A172 (cell line): Measurements from ENCODE around the gene RNH1. TPM values are rescaled to one million over a fixed set of nuclear protein-coding genes. Genes with fewer than 3 reads are reported as not detected.

Experiments
- DNase-seq: peaks from one replicate; pipeline ENCODE4 v3.0.0-alpha.2; 2015; ENCODE audit warnings: low spot score
- total RNA-seq: library from RNA; depleted of rRNA; stranded (reverse); fragments of >200 nt; shearing (Covaris generic); gene quantifications from 2 replicates; pipeline ENCODE4 v1.2.3, GENCODE V29; 2014

Gene RNH1
- total RNA-seq, 1 experiment from 2014 or later: 316 TPM

DNA sequence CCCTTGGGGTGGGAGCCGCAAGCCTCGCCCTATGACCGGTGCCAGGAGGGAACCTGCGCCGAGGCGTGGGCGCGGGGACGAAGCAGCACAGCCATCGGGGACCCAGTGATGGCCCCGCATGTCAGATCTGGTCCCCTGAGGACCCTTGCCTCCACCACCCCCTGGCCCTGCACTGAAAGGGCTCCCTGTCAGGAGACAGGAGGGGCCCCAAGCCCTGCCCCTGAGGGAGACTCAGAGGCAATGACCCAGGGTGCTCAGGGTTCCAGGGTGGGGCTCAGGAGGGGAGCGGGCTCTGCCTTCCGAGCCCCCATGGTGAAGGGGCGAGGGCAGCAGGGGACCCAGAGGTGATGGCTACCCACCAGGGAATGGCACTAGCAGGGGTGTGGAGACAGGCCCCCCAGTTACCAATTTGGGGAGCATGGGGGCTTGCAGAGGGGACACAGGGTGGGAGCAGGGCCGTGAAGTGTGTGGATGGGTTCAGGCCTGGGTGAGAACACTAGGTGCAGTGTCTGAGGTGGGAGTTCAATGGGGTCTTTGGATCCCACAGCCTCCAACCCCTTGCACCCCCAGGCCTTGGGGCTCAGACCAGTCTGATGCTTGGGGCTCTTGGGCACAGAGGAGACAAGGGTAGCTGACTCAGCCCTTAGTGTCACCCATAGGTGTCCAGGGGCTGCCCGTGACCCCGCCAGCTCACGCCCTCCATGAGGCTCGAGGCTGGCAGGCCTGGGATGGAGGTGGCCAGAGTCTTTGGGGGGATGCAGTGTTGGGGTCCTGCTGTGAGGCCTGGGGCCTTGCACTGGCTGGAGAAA, 30.8 kb upstream of the RNH1 start:
- no peak for DNase-seq

- DNase-seq: no peak
Measured at GRCh38 chr11:536841-537621, 30.0 kb upstream of the RNH1 start, which contains the start of gene LRRC56. Gene LRRC56 (plus strand): TSS chr11:537527. CDS start chr11:540685, 3,158 bp downstream.

DNA sequence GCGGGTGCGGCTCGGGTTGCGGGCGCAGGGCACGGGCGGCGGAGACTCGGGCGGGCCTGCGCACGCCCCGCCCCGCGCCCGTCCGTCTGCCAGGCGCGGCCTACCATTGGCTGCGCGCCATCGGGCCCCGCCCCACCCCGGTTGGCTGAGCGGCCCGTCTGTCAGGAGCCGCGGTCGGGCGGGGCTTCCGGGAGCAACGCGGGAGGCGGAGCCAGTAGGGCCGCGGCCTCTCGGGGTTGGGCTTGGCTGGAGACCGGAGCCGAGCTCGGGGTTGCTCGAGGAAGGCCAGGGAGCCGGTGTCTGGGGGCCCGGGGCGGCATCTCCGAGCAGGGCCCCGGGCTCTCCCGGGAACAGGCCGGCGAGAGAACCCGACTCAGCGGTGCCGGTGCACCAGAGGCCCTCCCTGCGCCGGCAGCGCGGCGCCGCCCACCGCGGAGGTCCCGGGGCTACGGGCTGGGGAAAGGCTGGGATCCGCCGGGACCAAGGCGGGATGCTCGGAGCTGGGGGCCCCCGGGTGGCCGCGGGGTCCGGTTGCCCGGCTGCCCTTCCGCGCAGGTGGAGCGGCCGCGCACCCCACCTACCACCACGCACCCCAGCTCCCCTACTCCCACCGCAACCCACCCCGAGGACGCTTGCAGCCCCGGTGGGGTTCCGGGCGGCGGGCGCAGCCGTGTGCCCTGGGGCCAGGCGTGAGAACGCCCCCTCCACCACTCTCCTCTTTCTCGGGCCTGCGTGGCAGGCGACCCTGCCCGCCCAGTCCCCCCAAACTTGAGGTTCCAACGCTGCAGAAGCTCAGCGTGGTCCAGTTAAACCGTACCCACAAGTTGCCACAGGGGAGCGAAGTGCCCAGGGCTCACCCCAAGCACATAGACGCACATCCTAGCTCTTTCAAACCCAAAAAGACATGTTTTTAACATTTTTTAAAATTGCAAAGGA, 28.7 kb upstream of the RNH1 start, which contains the start of gene HRAS:
Gene HRAS, minus strand, starts transcription at position 58 of the 936 bp plus-strand sequence.
- DNase-seq: peak; percentile 73

GRCh38 chr11:535210-535518, 28.1 kb upstream of the RNH1 start:
- no peak for DNase-seq

DNA sequence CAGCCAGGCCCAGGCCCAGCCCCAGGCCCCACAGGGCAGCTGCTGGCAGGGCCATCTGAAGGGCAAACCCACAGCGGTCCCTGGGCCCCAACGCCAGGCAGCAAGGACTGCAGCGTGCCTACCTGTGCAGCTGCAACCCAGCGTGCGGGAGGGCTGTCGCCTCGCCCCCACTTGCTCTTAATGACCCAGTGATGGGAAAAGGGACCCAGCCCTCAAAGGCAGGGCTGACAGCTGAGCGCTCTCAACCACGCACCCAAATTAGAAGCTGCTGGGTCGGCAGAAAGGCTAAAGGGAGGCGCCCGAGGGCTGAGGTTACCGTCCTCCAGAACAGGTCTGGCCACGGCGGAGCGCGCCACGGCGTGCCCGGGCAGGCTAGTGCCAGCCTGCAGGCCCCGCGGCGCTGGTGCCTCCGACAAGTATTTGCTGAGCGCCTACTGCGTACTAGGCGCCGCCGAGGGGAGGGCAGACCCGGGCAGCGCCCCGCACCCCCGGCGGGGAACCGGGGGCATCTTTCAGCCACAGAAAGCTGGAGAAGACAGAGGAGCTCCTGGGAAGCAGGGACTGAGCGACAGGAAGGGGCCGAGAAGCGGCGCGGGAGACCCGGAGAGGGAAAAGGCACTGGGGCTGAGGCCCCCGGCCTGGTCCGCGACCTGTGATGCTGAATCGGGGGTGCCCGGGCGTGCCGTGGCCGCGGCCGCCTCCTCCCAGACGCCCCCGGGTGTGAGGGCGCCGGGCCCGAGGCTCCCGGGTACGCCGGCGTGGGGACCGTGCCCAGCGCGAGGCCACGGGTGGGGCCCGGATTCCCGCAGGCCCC, 27.6 kb upstream of the RNH1 start:
- DNase-seq: no peak

- no peak for DNase-seq
Measured at GRCh38 chr11:533586-534395, 26.7 kb upstream of the RNH1 start.

DNA sequence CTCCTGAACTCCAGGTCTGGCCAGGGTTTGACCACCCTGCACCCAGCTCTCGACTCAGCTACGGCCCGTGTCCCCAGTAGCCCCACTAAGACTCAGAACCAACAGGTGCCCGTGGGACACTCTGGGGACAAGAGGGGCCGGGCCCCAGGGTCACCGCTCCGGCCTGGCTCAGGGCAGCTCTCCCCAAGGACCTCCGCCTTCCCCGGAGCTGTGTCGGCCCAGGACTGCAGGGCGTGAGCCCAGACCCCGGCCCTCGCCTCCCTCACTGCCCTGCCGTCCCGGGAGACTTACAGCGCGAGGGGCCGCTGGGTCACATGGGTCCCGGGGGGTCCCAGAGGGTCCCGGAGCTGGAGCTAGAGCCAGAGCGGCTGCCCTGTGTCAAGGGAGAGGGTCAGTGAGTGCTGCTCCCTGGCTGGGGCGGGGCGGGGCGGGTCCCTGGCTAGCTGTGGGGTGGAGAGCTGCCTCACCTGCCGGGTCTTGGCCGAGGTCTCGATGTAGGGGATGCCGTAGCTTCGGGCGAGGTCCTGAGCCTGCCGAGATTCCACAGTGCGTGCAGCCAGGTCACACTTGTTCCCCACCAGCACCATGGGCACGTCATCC, 26.0 kb upstream of the RNH1 start:
- no peak for DNase-seq

GRCh38 chr11:532527-532985, 25.5 kb upstream of the RNH1 start:
- DNase-seq: no peak

DNA sequence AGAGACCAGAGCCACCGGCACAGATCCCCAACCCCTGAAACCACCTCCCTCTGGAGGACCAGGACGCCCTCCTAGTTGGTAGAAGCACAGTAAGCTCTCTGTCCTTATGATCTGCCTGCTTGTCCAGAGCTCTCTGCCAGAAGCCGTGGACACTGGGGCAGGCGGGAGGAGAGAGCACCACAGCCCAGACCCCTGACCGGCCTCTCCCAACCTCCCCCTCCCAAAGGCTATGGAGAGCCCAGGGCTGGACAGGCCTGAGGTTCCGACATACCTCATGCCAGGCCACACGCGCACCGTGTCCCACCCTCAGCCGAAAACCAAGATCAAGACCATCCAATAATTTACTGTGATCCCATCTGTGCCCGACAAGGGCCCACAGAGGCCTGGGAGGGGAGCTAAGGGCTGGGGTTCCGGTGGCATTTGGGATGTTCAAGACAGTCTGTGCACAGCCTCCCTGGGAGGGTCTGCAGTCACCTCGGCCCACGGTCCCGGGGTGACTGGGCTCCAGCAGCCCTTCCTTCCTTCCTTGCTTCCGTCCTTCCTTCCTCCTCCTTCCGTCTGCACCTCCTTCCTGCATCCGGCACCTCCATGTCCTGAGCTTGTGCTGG, 25.0 kb upstream of the RNH1 start:
- no peak for DNase-seq

- no peak for DNase-seq
Measured at GRCh38 chr11:530960-531831, 24.2 kb upstream of the RNH1 start.

GRCh38 chr11:529728-530411, 22.8 kb upstream of the RNH1 start:
- DNase-seq: no peak

DNA sequence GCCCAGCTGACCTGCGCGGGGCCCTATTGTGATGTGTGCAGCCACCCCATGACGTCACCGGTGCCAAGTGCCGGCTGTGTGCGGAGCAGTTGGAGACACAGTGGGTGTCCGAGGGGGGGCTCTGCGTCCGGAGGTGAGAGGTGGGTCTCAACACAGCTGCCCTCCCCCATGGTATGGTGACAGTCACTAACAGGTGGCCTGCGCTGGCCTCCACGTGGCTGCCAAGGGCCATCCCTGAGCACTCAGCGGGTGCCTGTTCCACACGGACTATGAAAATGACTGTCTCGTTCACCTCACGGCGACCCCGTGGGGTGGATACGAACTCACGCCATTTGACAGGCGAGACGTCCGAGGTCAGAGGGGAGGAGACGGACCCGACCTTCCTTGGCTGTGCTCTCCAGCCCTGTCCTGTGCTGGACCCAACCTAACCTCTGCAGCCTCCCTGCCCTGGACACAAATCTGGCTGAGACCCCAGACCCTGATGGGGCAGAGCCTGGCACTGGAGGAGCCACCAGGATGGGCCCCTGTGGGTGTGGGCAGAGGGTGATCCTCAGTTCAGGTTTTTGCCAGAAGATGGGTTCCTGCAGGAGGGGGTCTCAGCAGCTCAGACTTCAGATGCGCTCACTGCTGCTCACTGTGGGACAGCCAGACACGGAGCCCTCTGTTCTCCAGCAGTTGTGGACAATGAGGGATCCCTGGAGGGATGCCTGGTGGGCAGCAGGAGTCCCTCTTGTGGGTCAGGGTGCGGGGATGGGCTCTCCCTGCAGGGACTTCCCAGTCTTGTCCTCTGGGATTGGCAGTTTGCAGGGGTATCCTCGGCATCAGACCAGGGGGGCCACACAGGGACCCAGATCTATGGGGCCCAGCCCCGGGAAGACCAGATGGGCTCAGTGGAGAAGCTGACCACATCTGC, 22.0 kb upstream of the RNH1 start:
- DNase-seq: no peak

DNA sequence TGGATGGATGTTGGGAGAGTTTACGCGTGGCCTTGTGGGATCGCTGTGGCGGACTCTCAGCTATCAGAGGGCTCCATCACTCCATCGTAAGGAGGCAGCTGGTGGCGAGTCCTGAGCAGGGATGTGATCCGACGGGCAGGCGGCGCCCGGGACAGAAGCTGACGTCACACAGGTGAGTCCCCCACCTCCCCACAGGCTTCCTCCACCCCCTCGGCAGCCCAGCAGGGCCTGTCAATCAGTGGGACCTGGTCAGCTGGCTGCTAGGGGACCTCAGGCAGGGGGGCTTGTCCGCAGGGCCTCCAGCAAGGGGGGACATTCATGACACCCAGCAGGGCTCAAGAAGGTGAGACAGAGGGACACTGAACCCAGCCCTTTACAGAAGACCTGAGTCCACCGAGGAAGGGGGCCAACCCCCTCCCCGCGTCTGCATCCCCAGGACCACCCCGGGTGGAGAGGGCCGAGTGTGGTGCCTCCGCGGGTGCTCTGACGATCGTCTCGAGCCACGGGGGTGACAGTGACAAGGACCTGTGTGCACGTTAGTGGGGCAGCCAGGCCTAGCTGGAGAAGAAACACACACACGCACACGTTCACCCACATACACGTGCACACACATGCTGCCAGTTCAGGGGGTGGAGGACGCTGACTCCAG, 21.2 kb upstream of the RNH1 start:
- no peak for DNase-seq

GRCh38 chr11:526192-526591, 19.1 kb upstream of the RNH1 start:
- no peak for DNase-seq

DNA sequence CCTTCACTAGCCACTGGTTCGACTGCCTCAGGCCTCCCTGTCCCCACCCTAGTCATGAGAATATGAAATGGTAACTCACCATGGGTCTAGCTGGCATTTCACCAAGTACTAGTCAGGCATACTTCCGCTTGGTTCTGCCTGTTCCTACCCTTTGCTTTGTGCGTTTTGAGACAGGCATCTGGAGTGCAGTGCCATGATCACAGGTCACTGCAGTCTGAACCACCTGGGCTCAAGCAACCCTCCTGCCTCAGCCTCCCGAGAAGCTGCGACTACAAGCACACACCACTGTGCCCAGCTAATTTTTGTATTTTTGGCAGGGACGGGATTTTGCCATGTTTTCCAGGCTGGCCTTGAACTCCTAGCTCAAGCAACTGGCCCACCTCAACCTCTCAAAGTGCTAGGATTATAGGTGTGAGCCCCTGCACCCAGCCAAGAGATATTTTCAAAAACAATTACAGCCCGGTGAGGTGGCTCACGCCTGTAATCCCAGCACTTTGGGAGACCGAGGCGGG, 14.2 kb upstream of the RNH1 start:
- no peak for DNase-seq
